Measurements from ENCODE around the gene ASZ1. TPM values are rescaled to one million over a fixed set of nuclear protein-coding genes. Genes with fewer than 3 reads are reported as not detected.

Gene ASZ1
- total RNA-seq, 2 experiments from 2014 or later: not detected

DNA sequence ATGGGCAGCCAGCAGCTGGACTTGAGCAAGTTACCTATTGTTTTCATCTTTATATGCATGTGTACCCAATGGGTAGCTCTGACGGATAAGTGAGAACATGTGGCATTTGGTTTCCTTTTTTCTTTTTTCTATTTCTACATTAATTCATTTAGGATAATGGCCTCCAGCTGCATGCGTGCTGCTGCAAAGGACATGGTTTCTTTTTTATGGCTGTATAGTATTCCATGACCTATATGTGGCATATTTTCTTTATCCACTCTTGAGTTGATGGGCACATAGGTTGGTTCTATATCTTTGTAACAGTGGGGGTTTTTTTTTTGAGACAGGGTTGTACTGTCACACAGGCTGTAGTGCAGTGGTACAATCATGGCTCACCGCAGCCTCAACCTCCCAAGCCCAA, 37.4 kb downstream of the ASZ1 start:
- intact Hi-C loops (cut with micrococcal nuclease): no loop called here
- ChIA-PET POLR2A (no interaction called here), CTCF (no interaction called here)
- no peaks in the 10 kb centered on the region for H3K27me3 Mint-ChIP-seq
- H3K27ac Mint-ChIP-seq: no peak overlapping the region
- TF ChIP-seq, protein P1, sequence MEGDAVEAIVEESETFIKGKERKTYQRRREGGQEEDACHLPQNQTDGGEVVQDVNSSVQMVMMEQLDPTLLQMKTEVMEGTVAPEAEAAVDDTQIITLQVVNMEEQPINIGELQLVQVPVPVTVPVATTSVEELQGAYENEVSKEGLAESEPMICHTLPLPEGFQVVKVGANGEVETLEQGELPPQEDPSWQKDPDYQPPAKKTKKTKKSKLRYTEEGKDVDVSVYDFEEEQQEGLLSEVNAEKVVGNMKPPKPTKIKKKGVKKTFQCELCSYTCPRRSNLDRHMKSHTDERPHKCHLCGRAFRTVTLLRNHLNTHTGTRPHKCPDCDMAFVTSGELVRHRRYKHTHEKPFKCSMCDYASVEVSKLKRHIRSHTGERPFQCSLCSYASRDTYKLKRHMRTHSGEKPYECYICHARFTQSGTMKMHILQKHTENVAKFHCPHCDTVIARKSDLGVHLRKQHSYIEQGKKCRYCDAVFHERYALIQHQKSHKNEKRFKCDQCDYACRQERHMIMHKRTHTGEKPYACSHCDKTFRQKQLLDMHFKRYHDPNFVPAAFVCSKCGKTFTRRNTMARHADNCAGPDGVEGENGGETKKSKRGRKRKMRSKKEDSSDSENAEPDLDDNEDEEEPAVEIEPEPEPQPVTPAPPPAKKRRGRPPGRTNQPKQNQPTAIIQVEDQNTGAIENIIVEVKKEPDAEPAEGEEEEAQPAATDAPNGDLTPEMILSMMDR (IDR thresholded peaks at IDR 0.05): no peak
- no peaks in the 10 kb centered on the region for H3K4me1 Mint-ChIP-seq (ENCODE audit: low read depth)
- DNase-seq (no peak), ATAC-seq (no peak)
- H3K36me3 Mint-ChIP-seq (ENCODE audit: low read depth): no peaks in the 10 kb centered on the region
- H3K9me3 Mint-ChIP-seq: peaks cover 11% of the 10 kb centered on the region
- H3K4me3 Mint-ChIP-seq: no peak overlapping the region

DNA sequence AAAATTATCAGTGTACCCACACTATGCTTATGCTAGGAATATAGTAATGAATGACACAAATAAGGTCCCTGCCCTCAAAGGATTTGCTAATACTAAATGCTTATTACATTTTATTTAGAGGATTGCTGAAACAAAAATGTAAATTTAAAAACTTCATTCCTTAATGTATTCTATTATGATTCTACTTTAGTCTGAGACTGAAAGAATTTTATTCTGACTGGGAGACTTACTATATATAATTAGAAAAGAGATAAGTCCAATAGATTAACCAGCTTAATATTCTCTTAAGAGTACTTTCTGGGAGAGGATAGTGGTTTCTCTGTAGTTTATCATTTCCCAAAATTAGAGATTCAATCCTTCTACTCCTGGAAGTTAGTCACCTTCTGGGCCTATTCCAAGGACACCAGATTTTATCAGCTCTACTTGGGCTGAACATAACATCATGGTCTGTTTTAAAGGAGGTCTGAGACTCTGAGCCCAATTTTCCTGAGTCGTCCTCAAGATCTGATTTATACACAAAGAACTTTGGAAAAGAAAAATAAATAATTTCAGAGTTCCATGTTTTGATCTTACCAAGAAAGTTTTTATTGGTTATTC, 41.1 kb downstream of the ASZ1 start:
- ATAC-seq (no peak), DNase-seq (no peak)
- peaks cover 11% of the 10 kb centered on the region for H3K9me3 Mint-ChIP-seq
- TF ChIP-seq, protein P1 (IDR thresholded peaks at IDR 0.05): no peak
- POLR2A ChIA-PET: no interaction called here
- intact Hi-C loops (cut with micrococcal nuclease): no loop called here
- no peak overlapping the region for H3K4me3 Mint-ChIP-seq
- H3K27me3 Mint-ChIP-seq: no peaks in the 10 kb centered on the region
- CTCF ChIA-PET: no interaction called here
- H3K36me3 Mint-ChIP-seq (ENCODE audit: low read depth): no peaks in the 10 kb centered on the region
- no peak overlapping the region for H3K27ac Mint-ChIP-seq
- H3K4me1 Mint-ChIP-seq (ENCODE audit: low read depth): no peaks in the 10 kb centered on the region

DNA sequence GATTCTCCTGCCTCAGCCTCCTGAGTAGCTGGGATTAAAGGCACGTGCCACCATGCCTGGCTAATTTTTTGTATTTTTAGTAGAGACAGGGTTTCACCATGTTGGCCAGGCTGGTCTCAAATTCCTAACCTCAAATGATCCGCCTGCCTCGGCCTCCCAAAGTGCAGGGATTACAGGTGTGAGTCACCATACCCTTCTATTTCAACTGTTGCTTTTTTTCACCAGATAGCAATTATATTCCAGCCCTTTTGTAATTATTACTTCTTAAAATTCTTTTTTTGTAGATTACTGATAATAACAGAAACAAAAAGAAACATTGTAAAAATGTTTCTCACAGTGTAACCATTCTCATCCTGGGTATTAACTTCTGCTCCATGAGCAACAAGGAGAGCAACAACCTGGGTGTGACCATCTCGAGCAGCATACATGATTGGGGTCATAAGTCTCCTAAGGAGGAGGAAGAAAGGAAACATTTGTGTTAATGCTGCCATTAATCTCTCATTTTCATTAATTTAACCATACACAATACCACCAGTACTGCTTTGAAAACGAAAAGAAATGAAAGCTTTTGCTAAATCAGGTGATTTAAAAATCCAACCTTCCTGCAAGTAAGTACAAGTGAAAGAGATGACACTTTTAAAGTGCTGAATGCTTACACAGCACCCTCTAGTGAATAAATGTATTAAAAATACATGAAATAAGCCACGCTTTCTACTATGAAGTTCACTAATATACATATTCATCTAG, 41.8 kb downstream of the ASZ1 start:
- Mint-ChIP-seq H3K4me1 (ENCODE audit: low read depth) (no peaks in the 10 kb centered on the region), H3K27me3 (no peaks in the 10 kb centered on the region), H3K36me3 (ENCODE audit: low read depth) (no peaks in the 10 kb centered on the region), H3K27ac (no peak overlapping the region), H3K4me3 (no peak overlapping the region), H3K9me3 (peaks cover 11% of the 10 kb centered on the region)
- TF ChIP-seq, protein P1 (IDR thresholded peaks at IDR 0.05): no peak
- no peak for ATAC-seq
- intact Hi-C loops (cut with micrococcal nuclease): no loop called here
- DNase-seq: no peak
- POLR2A ChIA-PET: no interaction called here
- CTCF ChIA-PET: no interaction called here

DNA sequence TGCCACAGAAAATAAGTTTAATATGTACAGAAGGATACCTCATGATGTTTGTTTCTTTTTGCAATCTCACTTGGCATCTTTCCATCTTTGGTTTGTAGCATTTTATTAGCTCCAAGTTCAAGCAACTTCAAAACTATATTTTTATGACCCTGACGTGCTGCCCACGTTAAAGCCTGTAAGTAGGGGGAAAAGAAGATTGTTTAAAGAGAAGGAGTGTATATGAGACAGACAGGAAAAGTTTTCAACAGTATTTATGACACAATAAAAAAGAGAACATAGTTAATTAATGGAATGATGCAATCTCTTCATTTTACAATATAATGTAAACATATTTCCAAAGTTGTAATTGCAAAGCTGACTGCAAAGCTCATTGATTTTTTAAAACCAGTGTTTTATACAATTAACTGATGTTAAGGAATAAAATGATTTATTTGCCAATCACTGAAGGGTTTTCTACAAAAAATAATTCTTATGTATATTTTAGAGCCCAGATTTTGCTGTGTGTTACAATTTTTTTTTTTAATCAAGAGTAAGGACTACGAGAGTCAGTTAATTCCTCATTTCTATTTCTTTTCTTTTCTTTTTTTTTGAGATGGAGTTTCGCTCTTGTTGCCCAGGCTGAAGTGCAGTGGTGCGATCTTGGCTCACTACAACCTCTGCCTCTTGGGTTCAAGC, 42.5 kb downstream of the ASZ1 start:
- ChIA-PET CTCF (no interaction called here), POLR2A (no interaction called here)
- Mint-ChIP-seq H3K27me3 (no peaks in the 10 kb centered on the region), H3K4me1 (ENCODE audit: low read depth) (no peaks in the 10 kb centered on the region), H3K27ac (no peak overlapping the region), H3K36me3 (ENCODE audit: low read depth) (no peaks in the 10 kb centered on the region), H3K9me3 (peaks cover 11% of the 10 kb centered on the region), H3K4me3 (no peak overlapping the region)
- DNase-seq: no peak
- intact Hi-C loops (cut with micrococcal nuclease): no loop called here
- no peak for ATAC-seq
- TF ChIP-seq, protein P1 (IDR thresholded peaks at IDR 0.05): no peak
